HepG2 (cell line): ENCODE data around the gene PCBP2. TPM values are rescaled to one million over a fixed set of nuclear protein-coding genes. Genes with fewer than 3 reads are reported as not detected.

Experiments used
- DNMT3B ChIP-seq: conservative IDR thresholded peaks from 2 replicates; pipeline ENCODE4 v1.6.1; 2016; ENCODE audit warnings: missing biosample characterization, control low read depth
- FOXA1 ChIP-seq, 2 experiments: fragments of 450-650 bp in 1 of 2; sonication (generic) in 1 of 2; formaldehyde crosslinking in 1 of 2; IDR thresholded peaks; 2 replicates each; pipeline versions ENCODE4 v1.4.0 to v1.6.1; 2016 to 2020; ENCODE audit warnings: missing genetic modification reagents in 1 of 2
- GLMP ChIP-seq: sonication (generic); formaldehyde crosslinking; IDR thresholded peaks from 2 replicates; pipeline ENCODE4 v1.9.0; 2021; ENCODE audit warnings: missing genetic modification reagents, mild to moderate bottlenecking, borderline replicate concordance
- GTF2F1 ChIP-seq: fragments of 150-350 bp; IDR thresholded peaks from 2 replicates; pipeline ENCODE4 v1.6.1; 2014; ENCODE audit warnings: low read length
- HHEX ChIP-seq: IDR thresholded peaks from 2 replicates; pipeline ENCODE4 v1.6.1; 2016; ENCODE audit warnings: control low read depth
- MAFF ChIP-seq: IDR thresholded peaks from 2 replicates; pipeline ENCODE4 v1.6.1; 2011; ENCODE audit warnings: low read depth, low read length, improper control_type of control experiment
- NR2F1 ChIP-seq, 2 experiments: fragments of 450-650 bp in 1 of 2; formaldehyde crosslinking in 1 of 2; IDR thresholded peaks; 2 replicates each; pipeline versions ENCODE4 v1.5.0 to v1.6.1; 2016 to 2020; ENCODE audit warnings: mild to moderate bottlenecking in 1 of 2, missing compliant biosample characterization in 1 of 2, missing genetic modification reagents in 1 of 2, moderate library complexity in 1 of 2
- REPIN1 ChIP-seq: sonication (generic); formaldehyde crosslinking; IDR thresholded peaks from 2 replicates; pipeline ENCODE4 v1.8.0; 2022; ENCODE audit warnings: missing genetic modification reagents, low read depth, mild to moderate bottlenecking, borderline replicate concordance
- ZBTB21 ChIP-seq: sonication (generic); formaldehyde crosslinking; IDR thresholded peaks from 2 replicates; pipeline ENCODE4 v1.4.0; 2020; ENCODE audit warnings: missing genetic modification reagents
- ZNF251 ChIP-seq: sonication (generic); formaldehyde crosslinking; IDR thresholded peaks from 2 replicates; pipeline ENCODE4 v1.9.0; 2021; ENCODE audit warnings: mild to moderate bottlenecking, missing genetic modification reagents
- ZNF513 ChIP-seq: sonication (generic); formaldehyde crosslinking; conservative IDR thresholded peaks from 2 replicates; pipeline ENCODE4 v1.5.0; 2020; ENCODE audit warnings: missing genetic modification reagents
- ZNF839 ChIP-seq: sonication (generic); formaldehyde crosslinking; IDR thresholded peaks from 2 replicates; pipeline ENCODE4 v1.4.0; 2020; ENCODE audit warnings: missing genetic modification reagents, mild to moderate bottlenecking, borderline replicate concordance
- ZSCAN9 ChIP-seq: IDR thresholded peaks from 2 replicates; pipeline ENCODE4 v1.6.1; 2016; ENCODE audit warnings: borderline replicate concordance
- polyA plus RNA-seq, 8 experiments: library from polyadenylated mRNA; depleted of rRNA in 3 of 8; stranded (reverse) in 7 of 8; unstranded in 1 of 8; fragments of >200 nt; fragmentation: Illumina TruSeq in 4 of 8; extraction: Trizol in 4 of 8; gene quantifications; 2 replicates each; pipeline versions ENCODE4 v1.2.1 to v1.2.3, GENCODE V29; 2011 to 2016; ENCODE audit warnings: low read depth in 4 of 8, missing spikeins in 1 of 8, mixed read lengths in 1 of 8; ENCODE audit not compliant: insufficient read depth in 1 of 8
- total RNA-seq, 5 experiments: library from RNA; depleted of rRNA; stranded (reverse); fragments of >200 nt; fragmentation: Illumina TruSeq; extraction: Trizol; gene quantifications; 2 replicates each; pipeline ENCODE4 v1.2.3, GENCODE V29; 2016; ENCODE audit warnings: low read depth in 1 of 5
- TF ChIP-seq, protein P1 (sequence below): sonication (generic); formaldehyde crosslinking; IDR thresholded peaks from 2 replicates; pipeline ENCODE4 v1.8.1; 2023; ENCODE audit warnings: missing genetic modification reagents, mild to moderate bottlenecking, borderline replicate concordance
- TF ChIP-seq, protein P2 (sequence below): sonication (generic); formaldehyde crosslinking; IDR thresholded peaks from one replicate; pipeline ENCODE4 v1.5.1; 2020; ENCODE audit warnings: mild to moderate bottlenecking, missing genetic modification reagents; ENCODE audit errors: not compliant biosample characterization
- TF ChIP-seq, protein P3 (sequence below): sonication (generic); formaldehyde crosslinking; IDR thresholded peaks from 2 replicates; pipeline ENCODE4 v1.5.0; 2020; ENCODE audit warnings: mild to moderate bottlenecking, missing genetic modification reagents

PCBP2 gene
- total and polyA plus RNA-seq, 2 of the 13 experiments (the other 11 are each of a cell fraction or from before 2014, with no cell fraction given) = 154 to 345 TPM

DNA sequence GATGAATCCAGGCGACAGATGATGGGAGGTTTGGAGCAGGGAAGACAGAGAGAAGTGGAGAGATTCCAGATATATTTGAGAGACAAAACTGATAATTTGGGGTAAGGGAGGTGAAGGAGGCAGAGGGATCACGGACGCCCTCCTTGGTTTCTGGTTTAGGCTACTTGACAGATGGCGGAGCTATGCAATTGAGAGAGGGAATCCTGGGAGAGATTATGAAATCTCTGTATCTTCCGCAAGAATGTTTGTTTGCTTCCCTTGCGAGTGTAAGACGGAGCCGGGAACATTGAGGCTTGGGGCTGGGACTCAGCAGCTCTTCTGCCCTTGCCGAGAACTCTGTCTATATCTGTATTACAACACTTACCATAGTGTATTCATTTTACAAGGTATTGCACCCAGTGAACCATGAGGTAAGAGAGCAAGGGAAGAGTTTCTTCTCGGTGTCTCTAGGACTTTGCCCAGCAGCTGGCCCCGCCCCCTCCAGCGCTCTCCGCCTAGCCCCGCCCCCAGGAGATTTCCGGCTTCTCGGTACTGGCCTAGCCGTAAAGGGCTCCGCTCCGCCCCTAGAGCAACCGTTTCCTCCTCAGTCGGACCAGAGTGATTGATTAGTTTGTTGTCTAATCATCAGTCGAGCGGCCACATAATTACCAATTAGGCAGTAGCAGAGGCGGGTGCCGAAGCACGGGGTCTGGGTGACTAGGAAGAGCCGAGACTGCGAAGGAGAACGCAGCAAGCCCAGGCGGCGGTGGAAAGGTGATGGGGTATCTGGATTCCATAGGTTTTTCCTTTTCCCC lies 10.7 kb upstream of the PCBP2 start, which contains the start of gene PRR13 (continued):
- TF ChIP-seq MAFF = no peak
- no peak for TF ChIP-seq GLMP (CRISPR knock-in tag)
- TF ChIP-seq, protein P1, sequence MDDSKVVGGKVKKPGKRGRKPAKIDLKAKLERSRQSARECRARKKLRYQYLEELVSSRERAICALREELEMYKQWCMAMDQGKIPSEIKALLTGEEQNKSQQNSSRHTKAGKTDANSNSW = no peak
- 0 out of 2 replicates have a peak, but pooled peaks have one; percentile 34 for TF ChIP-seq ZSCAN9 (CRISPR knock-in tag)
- no peak for TF ChIP-seq ZNF513 (CRISPR knock-in tag)
- TF ChIP-seq ZNF251 (CRISPR knock-in tag) = no peak
- no peak for TF ChIP-seq ZNF839 (CRISPR knock-in tag)
- TF ChIP-seq GTF2F1 = no peak
- TF ChIP-seq ZBTB21 (CRISPR knock-in tag) = no peak
- TF ChIP-seq FOXA1 (IDR thresholded peaks at IDR 0.05) = no peak
- TF ChIP-seq FOXA1 (CRISPR knock-in tag; IDR thresholded peaks at IDR 0.05) = no peak
- TF ChIP-seq REPIN1 (CRISPR knock-in tag) = no peak
- TF ChIP-seq, protein P2, sequence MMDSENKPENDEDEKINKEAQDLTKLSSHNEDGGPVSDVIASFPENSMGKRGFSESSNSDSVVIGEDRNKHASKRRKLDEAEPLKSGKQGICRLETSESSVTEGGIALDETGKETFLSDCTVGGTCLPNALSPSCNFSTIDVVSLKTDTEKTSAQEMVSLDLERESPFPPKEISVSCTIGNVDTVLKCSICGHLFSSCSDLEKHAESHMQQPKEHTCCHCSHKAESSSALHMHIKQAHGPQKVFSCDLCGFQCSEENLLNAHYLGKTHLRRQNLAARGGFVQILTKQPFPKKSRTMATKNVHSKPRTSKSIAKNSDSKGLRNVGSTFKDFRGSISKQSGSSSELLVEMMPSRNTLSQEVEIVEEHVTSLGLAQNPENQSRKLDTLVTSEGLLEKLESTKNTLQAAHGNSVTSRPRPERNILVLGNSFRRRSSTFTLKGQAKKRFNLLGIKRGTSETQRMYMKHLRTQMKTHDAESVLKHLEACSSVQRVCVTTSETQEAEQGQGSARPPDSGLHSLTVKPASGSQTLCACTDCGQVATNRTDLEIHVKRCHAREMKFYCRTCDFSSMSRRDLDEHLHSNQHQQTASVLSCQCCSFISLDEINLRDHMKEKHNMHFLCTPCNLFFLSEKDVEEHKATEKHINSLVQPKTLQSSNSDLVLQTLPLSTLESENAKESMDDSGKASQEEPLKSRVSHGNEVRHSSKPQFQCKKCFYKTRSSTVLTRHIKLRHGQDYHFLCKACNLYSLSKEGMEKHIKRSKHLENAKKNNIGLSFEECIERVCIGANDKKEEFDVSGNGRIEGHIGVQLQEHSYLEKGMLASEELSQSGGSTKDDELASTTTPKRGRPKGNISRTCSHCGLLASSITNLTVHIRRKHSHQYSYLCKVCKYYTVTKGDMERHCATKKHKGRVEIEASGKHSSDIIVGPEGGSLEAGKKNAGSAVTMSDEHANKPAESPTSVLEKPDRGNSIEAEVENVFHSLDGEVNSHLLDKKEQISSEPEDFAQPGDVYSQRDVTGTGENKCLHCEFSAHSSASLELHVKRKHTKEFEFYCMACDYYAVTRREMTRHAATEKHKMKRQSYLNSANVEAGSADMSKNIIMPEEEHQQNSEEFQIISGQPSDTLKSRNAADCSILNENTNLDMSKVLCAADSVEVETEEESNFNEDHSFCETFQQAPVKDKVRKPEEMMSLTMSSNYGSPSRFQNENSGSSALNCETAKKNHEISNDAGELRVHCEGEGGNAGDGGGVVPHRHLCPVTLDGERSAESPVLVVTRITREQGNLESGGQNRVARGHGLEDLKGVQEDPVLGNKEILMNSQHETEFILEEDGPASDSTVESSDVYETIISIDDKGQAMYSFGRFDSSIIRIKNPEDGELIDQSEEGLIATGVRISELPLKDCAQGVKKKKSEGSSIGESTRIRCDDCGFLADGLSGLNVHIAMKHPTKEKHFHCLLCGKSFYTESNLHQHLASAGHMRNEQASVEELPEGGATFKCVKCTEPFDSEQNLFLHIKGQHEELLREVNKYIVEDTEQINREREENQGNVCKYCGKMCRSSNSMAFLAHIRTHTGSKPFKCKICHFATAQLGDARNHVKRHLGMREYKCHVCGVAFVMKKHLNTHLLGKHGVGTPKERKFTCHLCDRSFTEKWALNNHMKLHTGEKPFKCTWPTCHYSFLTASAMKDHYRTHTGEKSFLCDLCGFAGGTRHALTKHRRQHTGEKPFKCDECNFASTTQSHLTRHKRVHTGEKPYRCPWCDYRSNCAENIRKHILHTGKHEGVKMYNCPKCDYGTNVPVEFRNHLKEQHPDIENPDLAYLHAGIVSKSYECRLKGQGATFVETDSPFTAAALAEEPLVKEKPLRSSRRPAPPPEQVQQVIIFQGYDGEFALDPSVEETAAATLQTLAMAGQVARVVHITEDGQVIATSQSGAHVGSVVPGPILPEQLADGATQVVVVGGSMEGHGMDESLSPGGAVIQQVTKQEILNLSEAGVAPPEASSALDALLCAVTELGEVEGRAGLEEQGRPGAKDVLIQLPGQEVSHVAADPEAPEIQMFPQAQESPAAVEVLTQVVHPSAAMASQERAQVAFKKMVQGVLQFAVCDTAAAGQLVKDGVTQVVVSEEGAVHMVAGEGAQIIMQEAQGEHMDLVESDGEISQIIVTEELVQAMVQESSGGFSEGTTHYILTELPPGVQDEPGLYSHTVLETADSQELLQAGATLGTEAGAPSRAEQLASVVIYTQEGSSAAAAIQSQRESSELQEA (CRISPR knock-in tag) = peak; percentile 15
- TF ChIP-seq NR2F1 (CRISPR knock-in tag; IDR thresholded peaks at IDR 0.05) = no peak
- no peak for TF ChIP-seq DNMT3B
- TF ChIP-seq, protein P3, sequence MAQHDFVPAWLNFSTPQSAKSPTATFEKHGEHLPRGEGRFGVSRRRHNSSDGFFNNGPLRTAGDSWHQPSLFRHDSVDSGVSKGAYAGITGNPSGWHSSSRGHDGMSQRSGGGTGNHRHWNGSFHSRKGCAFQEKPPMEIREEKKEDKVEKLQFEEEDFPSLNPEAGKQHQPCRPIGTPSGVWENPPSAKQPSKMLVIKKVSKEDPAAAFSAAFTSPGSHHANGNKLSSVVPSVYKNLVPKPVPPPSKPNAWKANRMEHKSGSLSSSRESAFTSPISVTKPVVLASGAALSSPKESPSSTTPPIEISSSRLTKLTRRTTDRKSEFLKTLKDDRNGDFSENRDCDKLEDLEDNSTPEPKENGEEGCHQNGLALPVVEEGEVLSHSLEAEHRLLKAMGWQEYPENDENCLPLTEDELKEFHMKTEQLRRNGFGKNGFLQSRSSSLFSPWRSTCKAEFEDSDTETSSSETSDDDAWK (CRISPR knock-in tag) = no peak
- TF ChIP-seq HHEX (CRISPR knock-in tag) = no peak
